Measurements from ENCODE around the gene DBX1. TPM values are rescaled to one million over a fixed set of nuclear protein-coding genes. Genes with fewer than 3 reads are reported as not detected.
"Not testable (repeated sequence)": the region's sequence is repeated elsewhere in the genome, so short reads cannot be mapped to it uniquely, and the experiment has no call there.

DBX1 gene
- total RNA-seq, 2 experiments from 2014 or later = not detected

DNA sequence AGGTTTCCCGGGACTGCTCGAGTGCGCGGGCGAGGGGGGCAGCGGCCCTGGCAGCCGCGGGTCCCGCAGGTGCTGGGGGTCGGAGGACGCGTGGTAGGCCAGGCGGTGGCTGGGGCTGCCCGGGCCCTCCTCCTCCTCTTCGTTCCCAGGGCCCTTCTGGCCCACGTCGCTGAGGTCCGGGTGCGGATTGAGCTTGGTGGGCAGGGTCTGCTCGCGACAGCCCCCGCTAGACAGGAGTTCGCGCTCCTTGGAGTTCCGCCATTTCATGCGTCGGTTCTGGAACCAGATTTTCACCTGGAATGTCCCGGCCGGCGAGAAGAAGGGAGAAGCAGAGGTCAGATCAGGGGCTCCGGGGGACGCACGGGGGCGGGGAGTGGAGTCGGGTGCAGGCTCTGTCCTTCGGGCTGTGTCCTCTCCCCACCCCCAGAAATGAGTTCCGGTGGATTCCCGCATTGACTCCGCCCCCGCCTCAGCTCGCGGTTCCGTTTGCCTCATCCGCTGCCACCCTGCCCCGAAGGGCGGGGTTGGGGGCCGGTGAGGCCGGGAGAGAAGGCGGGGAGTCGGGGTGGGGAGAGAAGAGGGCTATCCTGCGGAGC, 3.9 kb downstream of the DBX1 start:
- no peak overlapping the region for H3K27ac Mint-ChIP-seq
- DNase-seq = peak; percentile 62
- peak overlapping the region; percentile 65 for H3K4me3 Mint-ChIP-seq
- peaks cover 14% of the 10 kb centered on the region for H3K4me1 Mint-ChIP-seq
- H3K9me3 Mint-ChIP-seq = peaks cover 13% of the 10 kb centered on the region
- POLR2A ChIA-PET = no interaction called here
- peaks cover 9% of the 10 kb centered on the region for H3K36me3 Mint-ChIP-seq
- ATAC-seq (ENCODE audit: low read depth) = peak; percentile 56
- H3K27me3 Mint-ChIP-seq = peaks cover 56% of the 10 kb centered on the region

DNA sequence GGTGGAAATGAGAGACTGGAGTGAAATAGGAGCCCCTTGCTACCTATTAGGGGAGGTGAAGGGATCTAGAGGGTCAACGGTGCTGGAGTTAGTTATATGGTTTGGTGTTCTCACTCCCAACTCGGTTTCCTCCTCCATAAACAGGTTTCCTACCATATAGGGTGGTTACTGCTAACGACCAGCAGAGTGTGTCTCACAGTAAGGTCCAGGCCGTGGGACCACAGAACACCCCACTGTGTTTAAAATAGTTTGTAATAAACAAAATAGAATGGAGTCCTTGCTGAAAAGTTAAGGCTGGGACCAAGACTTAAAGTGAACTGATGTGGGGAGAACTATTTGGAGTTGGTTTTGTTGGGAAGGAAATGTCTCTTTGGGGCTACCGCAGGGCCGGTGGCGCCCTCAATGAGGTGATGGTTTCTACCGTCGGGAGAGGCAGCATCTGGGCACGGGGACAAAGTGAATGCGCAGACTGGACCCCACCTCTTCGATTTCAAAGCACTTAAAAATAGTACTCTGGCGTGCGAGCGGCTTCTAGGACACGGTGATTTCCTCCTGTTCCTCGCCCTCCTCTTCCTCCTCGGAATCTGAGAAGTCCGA, 4.5 kb downstream of the DBX1 start:
- Mint-ChIP-seq H3K27ac (no peak overlapping the region), H3K4me3 (peak overlapping the region; percentile 65), H3K9me3 (peaks cover 11% of the 10 kb centered on the region), H3K36me3 (peaks cover 7% of the 10 kb centered on the region), H3K4me1 (peaks cover 12% of the 10 kb centered on the region), H3K27me3 (peaks cover 53% of the 10 kb centered on the region)
- POLR2A ChIA-PET = no interaction called here
- ATAC-seq (ENCODE audit: low read depth) (no peak), DNase-seq (no peak)

DNA sequence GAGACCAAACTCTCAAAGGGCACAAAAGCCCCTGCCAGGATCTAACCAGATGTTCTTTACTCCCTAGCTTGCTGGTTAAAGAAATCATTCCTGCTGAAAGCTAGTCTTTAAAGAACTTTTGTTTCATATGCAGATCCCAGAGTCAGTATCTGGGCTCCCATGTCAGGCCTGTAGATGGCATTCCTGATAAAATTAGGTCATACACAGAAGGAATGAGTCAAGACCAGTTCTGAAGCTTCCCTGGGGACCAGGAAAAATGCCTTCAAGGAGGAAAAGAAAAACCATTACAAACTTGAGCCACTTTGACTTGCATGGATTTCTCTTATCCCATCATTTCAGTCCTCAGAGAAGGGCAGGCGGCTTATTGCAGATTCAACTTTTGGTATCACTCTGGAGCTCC, 5.9 kb downstream of the DBX1 start:
- H3K36me3 Mint-ChIP-seq = peaks cover 7% of the 10 kb centered on the region
- H3K4me1 Mint-ChIP-seq = peaks cover 12% of the 10 kb centered on the region
- peaks cover 11% of the 10 kb centered on the region for H3K9me3 Mint-ChIP-seq
- no peak overlapping the region for H3K27ac Mint-ChIP-seq
- H3K27me3 Mint-ChIP-seq = peaks cover 45% of the 10 kb centered on the region
- ATAC-seq (ENCODE audit: low read depth) (no peak), DNase-seq (no peak)
- POLR2A ChIA-PET = no interaction called here
- H3K4me3 Mint-ChIP-seq = no peak overlapping the region

DNA sequence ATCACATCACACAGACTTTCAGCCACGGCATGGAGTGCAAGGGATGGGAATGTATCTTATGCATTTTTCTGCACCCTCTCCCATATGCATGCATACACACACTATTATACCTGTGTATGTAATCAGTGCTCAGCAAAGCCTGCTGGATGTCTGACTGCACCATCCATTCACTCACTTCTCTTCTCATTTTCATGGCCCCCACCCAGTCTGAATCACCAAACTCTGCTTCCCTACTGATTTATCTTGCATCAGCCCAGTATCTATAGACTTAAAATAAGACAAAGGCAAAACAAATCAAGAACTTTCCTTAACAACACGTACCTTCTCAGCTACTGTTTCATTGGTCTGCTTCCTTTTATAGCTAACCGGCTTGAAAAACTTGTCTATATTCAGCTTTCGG, 21.6 kb downstream of the DBX1 start:
- Mint-ChIP-seq H3K4me3 (no peak overlapping the region), H3K9me3 (peaks cover 4% of the 10 kb centered on the region), H3K36me3 (peaks cover 2% of the 10 kb centered on the region), H3K4me1 (no peaks in the 10 kb centered on the region), H3K27me3 (peaks cover 37% of the 10 kb centered on the region), H3K27ac (no peak overlapping the region)
- POLR2A ChIA-PET = no interaction called here
- ATAC-seq (ENCODE audit: low read depth) = no peak
- no peak for DNase-seq

DNA sequence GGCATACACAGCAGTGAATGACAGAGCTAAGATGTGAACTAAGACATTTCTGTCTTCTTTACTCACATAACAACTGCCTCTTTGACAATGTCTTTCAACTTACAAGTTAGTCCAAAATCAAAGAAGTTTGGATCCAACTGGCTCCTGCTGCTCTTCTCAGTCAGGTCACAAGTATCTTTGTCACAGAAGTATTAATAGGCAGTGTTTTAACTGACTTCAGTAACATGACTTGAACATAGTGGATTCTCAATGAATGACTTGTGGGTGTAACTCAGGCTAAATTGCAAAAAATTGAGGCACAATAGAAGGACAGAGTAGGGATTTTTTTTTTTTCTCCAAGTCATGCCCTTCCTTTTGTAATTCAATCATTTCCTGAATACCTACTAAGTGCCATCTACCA, 22.6 kb downstream of the DBX1 start:
- Mint-ChIP-seq H3K4me1 (no peaks in the 10 kb centered on the region), H3K36me3 (peaks cover 2% of the 10 kb centered on the region), H3K27me3 (peaks cover 39% of the 10 kb centered on the region), H3K9me3 (peaks cover 4% of the 10 kb centered on the region), H3K27ac (no peak overlapping the region), H3K4me3 (no peak overlapping the region)
- DNase-seq = no peak
- POLR2A ChIA-PET = no interaction called here
- ATAC-seq (ENCODE audit: low read depth) = no peak

DNA sequence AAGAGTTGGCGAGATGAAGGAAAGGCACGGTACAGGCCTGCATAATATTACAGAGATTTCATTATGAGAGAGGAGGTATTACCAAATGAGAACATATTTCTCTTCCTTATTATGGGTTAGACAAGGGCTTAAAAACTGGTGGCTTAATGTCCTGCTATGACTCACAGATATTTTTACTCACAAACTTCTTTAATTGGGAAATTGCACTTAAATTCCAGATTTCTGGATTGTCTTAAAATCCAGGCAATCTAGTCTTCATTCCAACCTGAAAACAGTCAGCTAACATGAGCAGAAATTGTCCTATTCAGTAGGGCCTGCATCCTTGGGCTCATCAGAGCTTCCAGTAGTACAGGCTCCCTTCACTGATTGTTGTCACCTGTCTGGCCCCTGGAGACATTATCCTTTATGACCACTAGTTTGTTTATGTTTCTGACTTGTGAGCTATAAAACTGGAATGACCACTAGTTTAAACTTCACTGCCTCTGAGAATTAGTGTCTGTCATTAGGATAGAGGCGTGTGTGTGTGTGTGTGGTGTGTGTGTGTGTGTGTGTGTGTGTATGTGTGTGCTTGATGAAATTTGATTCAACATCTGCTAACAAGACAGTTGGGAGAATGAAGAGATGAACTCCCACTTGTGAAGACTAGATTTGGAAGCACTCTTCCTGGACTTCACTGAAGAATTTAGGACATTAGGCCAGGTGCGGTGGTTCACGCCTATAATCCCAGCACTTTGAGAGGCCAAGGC, 25.1 kb downstream of the DBX1 start:
- DNase-seq = no peak
- H3K36me3 Mint-ChIP-seq = no peaks in the 10 kb centered on the region
- peaks cover 39% of the 10 kb centered on the region for H3K27me3 Mint-ChIP-seq
- no peak overlapping the region for H3K27ac Mint-ChIP-seq
- no peak for ATAC-seq (ENCODE audit: low read depth)
- H3K9me3 Mint-ChIP-seq = no peaks in the 10 kb centered on the region
- POLR2A ChIA-PET = no interaction called here
- H3K4me3 Mint-ChIP-seq = no peak overlapping the region
- peaks cover 6% of the 10 kb centered on the region for H3K4me1 Mint-ChIP-seq

DNA sequence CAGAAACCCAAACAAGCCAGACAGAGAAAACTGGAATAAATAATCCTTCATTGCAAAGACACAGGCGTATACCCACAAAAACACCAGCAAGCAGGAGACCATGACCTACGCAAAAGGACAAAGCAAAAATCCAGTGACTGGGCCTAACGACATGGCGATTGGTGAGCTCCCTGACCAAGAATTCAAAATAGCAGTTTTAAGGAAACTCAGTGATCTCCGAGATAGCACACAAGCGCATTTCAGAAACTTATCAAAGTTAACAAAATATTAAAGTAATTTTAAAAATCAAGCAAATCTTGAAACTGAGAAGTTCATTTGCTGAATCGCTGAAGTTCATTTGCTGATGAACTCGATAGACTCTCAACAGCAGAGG, 27.6 kb downstream of the DBX1 start:
- H3K36me3 Mint-ChIP-seq = no peaks in the 10 kb centered on the region

DNA sequence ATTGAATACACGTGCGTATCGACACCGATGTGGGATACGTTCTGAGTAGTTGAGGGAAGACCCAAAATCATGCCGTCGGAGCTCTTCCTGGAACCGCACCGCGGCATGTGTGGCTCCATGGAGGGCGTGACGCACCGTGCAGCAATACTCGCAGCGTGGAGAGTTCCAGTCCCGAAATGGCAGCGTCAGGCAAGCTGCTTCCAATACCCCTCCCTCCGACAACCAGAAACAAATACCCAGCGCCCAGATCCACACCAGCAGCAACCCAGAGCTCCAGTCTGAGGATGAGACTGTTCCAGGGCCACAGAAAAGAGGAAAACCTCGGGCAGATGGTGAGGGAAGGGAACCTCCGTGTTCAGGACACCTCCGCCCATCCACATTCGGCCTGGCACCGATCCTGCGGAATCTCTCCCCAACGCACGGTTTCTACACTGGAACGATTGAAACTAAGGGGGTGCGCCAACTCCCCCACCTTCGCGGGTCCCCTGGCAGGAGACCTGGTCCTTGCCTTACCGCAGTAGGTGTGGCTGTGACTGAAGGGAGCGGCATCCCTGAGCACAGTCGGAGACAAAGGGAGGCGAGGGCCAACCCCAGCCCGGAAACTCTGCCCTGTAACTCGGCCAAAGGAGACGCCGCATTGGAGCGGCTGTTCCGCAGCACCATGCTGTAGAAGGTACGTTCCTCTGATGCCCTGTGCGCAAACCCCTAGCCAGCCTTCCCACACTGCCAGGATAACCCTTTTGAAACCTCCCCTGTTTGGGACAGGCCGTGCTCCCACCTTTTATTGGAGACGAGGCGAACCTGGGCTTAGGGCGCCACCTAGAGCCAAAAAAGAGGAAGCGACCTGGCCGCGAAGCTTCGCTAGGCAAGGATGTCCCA, 28.2 kb downstream of the DBX1 start:
- Mint-ChIP-seq H3K27ac (peak overlapping the region; percentile 42), H3K27me3 (peaks cover 27% of the 10 kb centered on the region), H3K9me3 (no peaks in the 10 kb centered on the region), H3K4me1 (peaks cover 6% of the 10 kb centered on the region), H3K4me3 (peak overlapping the region; percentile 77), H3K36me3 (no peaks in the 10 kb centered on the region)
- DNase-seq = peak; percentile 54
- POLR2A ChIA-PET = no interaction called here
- ATAC-seq (ENCODE audit: low read depth) = peak; percentile 64

More for the DNA sequence above, 27.6 kb downstream of the DBX1 start:
- DNase-seq = no peak
- Mint-ChIP-seq H3K27ac (no peak overlapping the region), H3K27me3 (peaks cover 27% of the 10 kb centered on the region), H3K4me3 (peak overlapping the region; percentile 77), H3K9me3 (no peaks in the 10 kb centered on the region), H3K4me1 (peaks cover 6% of the 10 kb centered on the region)
- POLR2A ChIA-PET = no interaction called here
- ATAC-seq (ENCODE audit: low read depth) = no peak

DNA sequence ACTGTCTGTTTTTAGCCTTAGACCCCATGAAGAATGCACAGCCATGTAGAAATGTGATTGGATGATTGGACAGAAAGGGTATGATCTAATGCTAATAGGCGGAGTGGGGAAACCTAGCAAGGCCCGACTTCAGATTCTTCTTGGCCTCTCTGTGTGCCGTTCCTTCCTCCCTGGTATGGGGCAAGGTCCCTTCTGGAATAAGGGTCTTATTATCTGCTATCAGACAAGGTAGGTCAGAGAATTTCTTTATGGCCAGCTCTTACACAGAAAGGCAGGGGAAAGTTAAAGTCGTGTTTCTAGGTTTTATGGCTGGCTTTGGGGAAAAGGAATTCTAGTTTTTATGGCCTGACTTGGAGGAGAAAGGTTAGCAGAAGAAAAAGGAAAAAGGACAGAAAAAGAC, 30.6 kb downstream of the DBX1 start:
- Mint-ChIP-seq H3K9me3 (no peaks in the 10 kb centered on the region), H3K27ac (no peak overlapping the region), H3K4me1 (peaks cover 6% of the 10 kb centered on the region), H3K36me3 (no peaks in the 10 kb centered on the region), H3K27me3 (peaks cover 23% of the 10 kb centered on the region), H3K4me3 (no peak overlapping the region)
- no peak for ATAC-seq (ENCODE audit: low read depth)
- DNase-seq = no peak
- POLR2A ChIA-PET = no interaction called here

DNA sequence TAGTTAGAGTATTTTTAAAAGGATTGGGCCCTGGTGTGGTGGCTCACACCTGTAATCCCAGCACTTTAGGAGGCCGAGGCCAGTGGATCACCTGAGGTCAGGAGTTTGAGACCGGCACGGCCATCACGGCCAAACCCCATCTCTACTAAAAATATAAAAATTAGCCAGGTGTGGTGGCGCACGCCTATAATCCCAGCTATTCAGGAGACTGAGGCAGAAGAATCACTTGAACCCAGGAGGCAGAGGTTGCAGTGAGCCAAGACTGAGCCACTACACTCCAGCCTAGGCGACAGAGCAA, 31.8 kb downstream of the DBX1 start:
- H3K36me3 Mint-ChIP-seq; POLR2A ChIA-PET; ATAC-seq (ENCODE audit: low read depth); H3K4me1 Mint-ChIP-seq; H3K27ac Mint-ChIP-seq; H3K9me3 Mint-ChIP-seq; H3K4me3 Mint-ChIP-seq; DNase-seq: not testable (repeated sequence)
- peaks cover 21% of the 10 kb centered on the region for H3K27me3 Mint-ChIP-seq

DNA sequence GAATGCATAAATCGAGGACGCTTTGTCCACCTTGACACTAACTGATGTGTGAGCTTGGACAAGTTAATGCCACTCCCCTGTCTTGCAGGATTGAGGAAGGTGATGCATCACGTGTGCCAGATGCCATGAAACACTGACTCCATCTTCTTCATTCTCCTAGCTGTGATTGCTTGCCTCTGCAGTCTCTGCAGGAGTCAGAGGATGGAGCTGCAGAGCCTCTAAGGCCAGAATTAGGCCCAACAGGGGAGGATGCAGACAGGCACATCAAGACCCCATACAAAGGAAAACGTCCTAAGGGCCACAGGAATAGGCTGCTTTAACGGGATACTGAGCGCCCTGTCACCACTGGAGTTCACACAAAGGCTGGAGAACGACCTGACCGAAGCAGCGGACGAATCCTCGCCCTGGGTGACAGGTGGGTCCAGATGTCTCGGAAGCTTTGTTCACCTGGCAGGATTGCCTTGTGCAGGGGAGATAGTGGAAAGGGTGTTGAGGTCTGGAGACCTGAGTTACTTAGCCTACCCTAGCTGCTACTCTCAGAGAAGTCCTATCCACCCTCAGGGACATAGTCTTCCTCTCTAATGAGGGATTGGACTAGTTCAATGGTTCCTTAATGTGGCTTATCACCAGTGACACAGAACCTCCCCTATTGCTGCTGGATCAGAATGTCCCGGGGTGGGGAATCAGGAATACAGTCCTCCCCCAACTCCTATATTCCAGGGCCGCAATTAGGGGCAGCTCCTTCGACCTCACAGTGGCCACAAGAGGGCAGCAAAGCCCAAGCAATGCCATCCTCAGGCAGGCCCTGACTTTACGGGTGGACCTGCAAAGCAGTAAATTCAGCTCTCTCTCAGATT, 32.4 kb downstream of the DBX1 start:
- H3K27me3 Mint-ChIP-seq = peaks cover 18% of the 10 kb centered on the region
- H3K4me3 Mint-ChIP-seq = no peak overlapping the region
- H3K9me3 Mint-ChIP-seq = no peaks in the 10 kb centered on the region
- H3K36me3 Mint-ChIP-seq = no peaks in the 10 kb centered on the region
- ATAC-seq (ENCODE audit: low read depth) = peak; percentile 73
- peaks cover 6% of the 10 kb centered on the region for H3K4me1 Mint-ChIP-seq
- DNase-seq = peak; percentile 78
- no peak overlapping the region for H3K27ac Mint-ChIP-seq
- POLR2A ChIA-PET = no interaction called here

DNA sequence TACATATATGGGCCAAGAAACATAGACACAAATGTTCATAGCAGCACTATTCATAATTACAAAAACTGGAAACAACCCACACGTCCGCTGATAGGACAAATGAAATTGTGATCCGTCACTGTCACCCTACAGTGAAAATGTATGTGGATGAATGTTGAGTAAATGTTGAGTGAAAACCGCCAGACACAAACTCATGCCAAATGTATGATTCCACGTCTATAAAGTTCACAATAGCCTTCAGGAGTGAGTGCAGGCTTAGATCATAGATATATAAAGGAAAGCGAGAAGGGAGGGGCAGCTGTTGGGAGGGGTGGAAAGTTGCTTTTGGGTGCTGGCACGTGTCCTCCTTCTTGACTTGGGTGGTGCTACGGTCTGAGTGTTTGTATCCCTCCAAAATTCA, 33.6 kb downstream of the DBX1 start:
- Mint-ChIP-seq H3K9me3 (no peaks in the 10 kb centered on the region), H3K36me3 (no peaks in the 10 kb centered on the region), H3K4me3 (no peak overlapping the region), H3K4me1 (peaks cover under 1% of the 10 kb centered on the region), H3K27ac (no peak overlapping the region), H3K27me3 (peaks cover 16% of the 10 kb centered on the region)
- POLR2A ChIA-PET = no interaction called here
- no peak for DNase-seq
- ATAC-seq (ENCODE audit: low read depth) = no peak

DNA sequence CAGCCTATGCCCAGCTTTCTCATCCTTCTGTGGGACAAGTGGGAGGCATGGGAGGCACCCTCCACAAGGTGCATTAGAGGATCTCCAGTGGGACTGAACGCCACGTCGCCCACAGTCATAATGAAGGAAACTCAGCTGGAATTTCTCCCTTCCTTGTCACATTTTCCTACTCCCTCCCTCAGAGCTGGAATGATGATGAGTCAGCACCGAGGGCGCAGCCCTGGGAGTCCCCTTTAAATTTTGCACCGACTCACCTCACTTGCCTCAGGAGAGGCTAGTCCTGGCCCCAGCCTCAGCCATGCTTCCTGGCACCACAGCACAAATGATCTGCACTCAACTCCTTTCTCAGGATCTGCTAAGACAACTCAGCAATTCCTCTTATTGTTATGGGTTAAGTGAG, 34.3 kb downstream of the DBX1 start:
- no peak overlapping the region for H3K27ac Mint-ChIP-seq
- no peaks in the 10 kb centered on the region for H3K9me3 Mint-ChIP-seq
- DNase-seq (no peak), ATAC-seq (ENCODE audit: low read depth) (no peak)
- POLR2A ChIA-PET = no interaction called here
- H3K27me3 Mint-ChIP-seq = peaks cover 17% of the 10 kb centered on the region
- H3K4me3 Mint-ChIP-seq = no peak overlapping the region
- no peaks in the 10 kb centered on the region for H3K4me1 Mint-ChIP-seq
- no peaks in the 10 kb centered on the region for H3K36me3 Mint-ChIP-seq

All from activated naive CD8-positive, alpha-beta T cell treated with anti-CD3 and anti-CD28 coated beads, Interleukin-2, amount 10 ng/mL, durations not matched to agents 7 days and 5 days (primary cell).